NCI-H1436 treated with DMSO at 0.1 percent for 48 hours (cell line): Measurements from ENCODE around the gene LGALSL.
A peak's percentile ranks its signal among the peaks of the same experiment; 100 is the strongest.

Source experiments
- DNase-seq: peaks from one replicate; lab custom pipeline; 2025; lab: John Stamatoyannopoulos, UW

Gene LGALSL

DNA sequence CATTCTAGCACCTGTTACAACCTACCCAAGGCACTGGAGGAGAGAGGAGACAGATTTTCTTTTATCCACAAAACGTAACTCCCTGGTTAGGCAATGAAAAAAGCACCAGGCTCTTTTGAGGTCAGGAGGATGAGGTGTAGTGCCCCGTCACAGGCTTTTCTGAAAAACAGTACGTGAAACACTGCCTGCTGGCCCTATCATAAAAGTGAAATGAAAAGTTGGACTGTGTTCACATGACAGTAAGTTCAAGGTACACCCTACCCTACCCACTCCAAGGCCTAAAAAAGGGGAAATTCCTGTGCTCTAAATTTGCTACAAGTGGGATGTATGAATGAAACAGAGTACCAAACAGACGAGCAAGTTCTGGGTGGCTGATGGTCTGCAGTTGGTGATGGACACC, 17.6 kb downstream of the LGALSL start:
- DNase-seq = no peak

DNA sequence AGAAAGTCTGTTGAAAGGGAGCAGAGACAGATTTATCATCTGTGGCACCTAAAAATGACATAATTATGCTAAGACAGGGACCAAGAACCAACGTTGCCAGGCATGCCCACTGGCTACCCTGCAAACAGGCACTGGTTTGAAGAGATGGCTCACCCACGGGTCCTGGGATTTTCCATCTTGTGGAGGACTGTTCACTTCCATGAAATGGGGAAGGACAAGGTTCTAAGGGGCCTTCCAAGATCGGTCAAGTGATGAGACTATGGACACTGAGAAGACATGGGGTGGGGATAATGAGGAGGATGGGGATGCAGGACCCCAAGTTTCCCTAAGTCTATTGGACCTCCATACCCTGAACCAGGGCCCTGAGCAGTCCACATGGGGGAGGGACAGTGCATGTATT, 18.9 kb downstream of the LGALSL start:
- no peak for DNase-seq

DNA sequence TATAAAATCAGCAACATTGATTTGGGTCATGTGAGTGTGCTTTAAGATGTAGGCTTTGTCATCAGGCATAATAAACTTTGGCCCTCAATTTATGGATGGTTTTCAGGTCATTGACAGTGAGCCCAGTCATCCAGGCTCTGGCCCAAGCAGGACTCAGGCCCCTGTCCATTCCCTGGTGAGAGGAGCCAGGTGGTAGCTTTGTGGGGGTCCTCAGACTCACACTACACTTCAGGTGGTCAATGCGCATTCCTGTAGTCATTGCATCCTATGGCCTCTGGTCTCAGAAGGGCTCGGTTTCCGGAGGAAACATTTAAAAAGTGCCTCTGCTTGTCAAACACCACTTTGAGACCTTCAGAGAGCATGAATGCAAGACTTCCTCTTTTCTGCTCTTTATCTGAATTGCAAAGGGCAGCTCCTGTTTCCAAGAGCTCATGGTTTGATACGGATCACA, 20.2 kb downstream of the LGALSL start:
- no peak for DNase-seq

DNA sequence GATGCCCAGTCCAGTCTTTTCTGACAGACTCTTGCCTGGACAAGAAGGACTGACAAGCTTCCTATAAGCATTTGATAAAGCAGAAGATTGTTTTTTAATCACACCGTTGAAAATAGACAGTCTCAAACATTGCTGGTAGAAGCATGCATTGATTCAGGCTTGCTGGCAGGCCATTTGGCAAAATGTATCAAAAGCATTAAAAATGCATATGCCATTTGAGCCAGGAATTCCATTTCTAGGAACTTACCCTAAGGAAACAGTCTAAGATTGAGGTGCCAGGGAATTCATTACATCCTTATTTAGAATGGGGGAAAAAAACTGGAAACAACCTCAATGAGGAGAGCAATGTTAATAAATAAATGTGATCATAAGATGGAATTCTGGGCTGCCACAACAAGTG, 20.7 kb downstream of the LGALSL start:
- DNase-seq = no peak

DNA sequence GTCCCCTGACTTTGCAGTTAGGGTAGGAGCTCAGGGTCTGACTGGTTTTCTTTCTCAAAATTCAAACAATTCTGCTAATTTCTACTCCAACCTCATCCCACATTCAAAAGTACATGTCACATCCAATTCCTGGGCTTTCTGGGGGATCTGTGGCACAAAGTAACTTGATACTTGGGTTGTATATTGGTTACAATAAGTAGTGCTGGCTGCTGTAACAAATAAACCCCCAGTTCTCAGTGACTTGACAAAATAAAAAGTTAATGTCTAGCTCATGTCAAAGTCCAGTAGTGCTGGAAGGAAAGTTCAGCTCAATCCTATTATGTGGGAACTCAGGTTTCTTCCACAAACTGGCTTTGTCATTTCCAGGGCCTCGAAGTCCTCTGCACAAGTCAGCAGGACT, 23.1 kb downstream of the LGALSL start:
- no peak for DNase-seq

DNA sequence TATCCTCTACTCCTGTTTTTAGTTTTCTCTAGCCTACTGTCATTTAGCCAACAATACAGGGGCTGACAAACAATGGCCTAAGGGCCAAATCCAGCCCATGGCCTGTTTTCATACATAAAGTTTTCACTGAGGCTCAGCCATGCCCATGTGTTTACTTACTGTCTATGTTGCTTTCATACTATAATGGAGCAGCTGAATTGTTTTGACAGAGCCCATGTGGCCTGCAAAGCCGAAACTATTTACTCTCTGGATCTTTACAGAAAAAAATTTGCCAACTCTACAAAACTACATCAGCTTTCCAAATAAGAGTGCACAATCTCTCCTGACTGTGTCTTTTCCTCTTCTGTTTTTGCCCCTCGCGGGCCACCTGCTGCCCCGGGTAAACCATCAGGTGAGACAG, 24.0 kb downstream of the LGALSL start:
- DNase-seq = no peak

DNA sequence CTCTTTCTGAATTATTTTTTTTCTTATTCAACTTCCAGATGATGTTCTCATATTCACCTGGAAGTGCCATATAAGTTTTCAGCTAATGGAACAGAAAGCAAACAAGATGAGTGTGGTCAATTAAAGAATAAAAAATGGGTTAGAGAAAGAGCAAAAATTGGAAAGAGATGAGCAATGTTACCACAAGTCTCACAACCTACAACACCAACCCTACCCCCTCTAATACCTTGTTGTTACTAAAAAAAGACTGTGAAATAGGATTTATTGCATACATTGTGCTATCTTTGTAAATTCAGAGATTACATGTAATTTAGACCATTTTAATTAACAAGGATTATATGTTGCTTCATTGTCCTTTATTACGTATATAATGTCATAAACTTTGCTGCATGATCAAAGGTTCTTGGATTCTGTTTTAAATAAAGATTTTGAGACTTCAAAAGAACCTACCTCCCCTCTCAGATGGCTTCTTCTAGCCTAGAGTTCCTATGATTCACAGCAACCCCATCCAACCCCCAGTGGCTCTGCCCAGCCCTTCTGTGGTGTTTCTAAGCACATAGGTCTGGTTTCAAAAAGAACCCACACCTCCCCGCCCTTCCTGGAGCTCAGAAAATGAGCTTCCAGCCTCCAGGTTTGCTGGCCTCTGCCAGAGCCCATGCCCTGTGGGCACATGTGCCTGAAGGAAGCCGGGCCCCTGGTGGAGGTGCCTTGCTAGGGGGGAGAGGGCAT, 24.7 kb downstream of the LGALSL start:
- DNase-seq = no peak

DNA sequence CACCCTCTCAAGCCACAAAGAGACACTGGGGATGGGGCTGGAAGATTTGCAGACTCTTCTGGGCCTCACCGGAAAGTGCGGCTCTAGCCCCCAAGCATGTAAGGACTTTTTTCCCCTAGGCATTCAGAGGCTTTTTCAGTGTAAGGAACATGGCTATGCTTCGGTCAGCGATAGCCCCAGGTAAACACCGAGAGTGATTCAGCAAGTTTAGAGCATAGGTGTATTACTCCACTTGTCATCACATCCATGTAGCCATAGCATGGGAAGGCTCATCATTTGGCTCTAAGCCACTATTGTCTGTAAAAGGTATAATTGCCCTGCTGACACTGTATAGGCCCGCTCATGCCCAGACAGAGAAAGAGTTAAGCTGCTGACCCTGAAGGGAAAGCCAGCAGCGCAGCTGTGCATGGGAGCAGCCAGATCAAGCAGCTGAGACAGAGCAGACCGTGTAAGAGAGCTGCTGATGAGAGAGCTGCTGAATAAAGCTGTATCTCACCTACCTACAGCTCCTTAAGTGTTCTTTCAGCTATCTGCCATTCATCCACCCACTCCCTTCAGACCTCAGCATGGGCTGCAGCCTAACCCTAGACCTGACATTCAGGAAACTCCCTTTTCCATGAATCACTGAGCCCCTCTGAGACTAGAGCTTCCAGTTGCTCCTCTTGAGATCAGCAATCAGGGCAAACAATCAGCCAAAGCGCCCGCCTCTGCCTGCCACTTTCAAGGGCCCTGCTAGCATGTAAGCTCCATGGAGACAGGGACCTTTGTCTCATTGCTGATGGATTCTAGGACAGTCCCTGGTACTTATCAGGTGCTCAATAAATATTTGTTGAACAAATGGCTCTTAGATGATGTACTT, 25.5 kb downstream of the LGALSL start:
- no peak for DNase-seq

DNA sequence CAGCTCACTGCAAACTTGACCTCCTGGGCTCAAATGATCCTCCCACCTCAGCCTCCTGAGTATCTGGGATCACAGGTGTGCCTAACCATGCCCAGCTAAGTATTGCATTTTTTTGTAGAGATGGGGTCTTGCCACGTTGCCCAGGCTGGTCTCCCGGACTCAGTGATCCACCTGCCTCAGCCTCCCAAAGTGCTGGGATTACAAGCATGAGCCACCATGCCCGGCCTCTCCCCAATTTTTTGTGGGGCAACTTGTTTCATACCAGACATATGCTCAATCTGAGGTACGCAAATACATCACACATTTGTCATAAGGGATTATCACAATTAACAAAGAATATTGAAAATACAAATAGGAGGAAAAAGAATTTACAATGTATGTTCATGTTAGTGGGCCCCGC, 27.7 kb downstream of the LGALSL start:
- no peak for DNase-seq

DNA sequence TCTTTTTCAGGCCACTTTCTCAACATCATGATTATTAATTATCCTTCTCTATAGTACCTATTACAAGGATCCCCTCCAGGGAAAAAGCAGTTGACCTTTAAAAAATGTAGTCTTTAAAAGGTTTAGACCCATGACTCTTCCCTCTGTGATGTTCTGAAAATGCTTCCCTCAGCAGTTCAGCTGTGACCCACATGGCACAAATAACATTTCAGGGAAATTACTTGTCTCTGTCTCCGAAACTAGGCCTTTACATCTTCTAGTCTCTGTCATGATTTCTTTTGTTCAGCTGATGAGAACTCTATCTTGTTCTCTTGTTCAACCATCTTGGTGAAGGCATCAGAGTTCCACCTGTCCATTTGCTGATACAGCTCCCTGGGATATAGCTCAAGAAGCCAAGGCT, 28.3 kb downstream of the LGALSL start:
- no peak for DNase-seq

DNA sequence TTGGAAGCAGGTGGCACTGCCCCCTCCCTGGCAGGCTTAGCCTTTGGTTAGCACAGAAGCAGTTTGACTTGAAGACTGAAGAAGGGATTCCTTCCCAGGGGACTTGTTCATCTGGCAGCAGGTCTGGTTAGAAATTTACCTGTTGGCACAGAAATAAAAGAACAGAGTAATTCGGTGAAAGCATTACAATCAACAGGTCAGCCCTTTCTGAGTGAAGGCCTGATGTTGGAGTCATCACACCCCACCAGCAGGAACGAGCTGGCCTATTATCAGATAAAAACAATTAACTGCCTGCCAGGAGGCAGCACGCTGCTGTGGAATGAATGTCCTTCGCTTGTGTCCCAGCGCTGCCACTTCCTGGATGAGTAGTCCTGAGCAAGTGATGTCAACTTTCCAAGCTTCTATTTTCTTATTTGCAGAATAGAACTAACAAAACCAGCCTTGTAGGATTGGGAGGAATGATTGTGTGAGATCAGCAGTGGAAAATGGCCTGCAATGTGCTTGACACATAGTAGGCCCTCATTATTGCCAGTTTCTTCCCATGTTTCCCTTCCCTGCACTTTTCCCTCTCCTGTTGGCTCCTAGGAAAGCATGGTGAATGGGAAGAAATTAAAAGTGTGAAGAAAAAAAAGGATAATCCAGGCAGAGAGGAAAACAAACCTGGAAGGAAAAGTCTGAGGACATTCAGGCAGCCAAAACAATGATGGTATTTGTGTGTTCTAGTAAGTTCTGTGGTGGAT, 29.0 kb downstream of the LGALSL start:
- no peak for DNase-seq

DNA sequence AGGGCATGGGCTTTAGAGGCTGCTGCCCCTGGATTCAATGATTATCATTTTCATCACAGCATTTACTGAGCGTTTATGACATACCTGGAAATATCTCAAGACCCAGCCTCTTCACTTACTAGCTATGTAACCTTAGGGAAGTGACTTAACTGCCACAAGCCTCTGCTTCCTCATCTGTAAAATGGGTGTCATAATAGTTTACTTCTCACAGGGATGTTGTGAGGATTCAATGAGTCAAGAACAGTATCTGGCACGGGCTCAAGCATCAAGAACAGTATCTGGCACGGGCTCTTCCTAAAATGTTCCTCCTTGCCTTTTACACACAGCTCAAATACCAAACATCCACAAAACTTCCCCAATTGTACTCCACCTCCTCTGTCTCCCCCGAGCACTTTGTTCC, 31.4 kb downstream of the LGALSL start:
- DNase-seq = no peak

DNA sequence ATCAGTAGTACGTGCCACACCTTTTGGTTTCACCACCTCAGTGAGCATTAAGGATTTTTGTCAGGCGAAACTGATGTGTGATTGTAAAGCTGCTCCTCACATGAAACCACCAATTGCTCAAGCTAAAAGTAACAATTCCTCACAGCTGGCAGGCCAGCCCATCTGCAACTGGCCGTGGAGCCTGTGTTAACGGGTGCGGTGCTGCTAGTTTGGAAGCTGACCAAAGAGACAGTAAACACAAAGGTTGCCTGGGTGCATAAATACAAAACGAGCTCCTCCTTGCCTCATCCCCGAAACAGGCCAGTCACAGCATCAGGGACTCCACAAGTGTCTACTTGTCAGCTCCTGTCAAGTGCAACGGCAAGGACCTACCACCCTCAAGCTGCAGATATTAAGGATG, 32.0 kb downstream of the LGALSL start:
- no peak for DNase-seq

DNA sequence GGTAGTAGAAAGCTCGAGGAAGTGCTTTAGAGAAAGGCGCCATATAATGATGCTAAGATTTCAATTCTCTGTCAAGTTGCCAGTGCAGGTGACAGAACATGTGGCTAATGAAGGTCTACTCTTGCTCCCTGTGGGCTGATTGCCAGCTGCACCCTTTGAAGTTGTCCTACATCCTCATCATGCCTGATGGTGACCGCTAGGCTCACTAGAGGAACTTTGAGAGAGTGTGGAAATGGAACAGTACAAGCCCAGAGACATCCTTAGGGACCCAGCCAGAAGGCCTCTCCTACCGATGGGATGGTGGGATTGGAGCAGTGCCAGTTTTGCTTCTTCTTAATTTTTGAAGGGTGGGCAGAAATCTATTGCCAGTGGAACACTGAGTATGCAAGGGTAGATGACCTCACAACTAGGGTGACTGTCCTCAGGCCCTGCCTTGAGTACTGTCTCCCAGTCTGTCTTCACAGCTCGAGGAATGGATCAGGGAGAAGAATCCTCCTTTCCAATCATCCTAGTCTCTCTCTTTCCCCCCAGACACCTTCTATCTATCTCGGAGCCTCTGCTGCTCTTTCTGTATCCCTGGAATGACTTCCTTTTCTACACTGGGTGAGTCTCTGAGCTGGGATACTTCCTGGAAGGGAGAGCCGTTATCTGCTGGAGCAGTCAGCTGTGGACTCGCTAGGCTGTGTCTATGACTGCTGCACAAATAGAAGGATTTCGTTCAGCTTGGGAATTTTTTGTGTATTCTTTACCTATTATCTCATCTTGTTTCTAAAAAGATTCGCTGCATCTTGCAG, 33.5 kb downstream of the LGALSL start:
- DNase-seq = no peak

DNA sequence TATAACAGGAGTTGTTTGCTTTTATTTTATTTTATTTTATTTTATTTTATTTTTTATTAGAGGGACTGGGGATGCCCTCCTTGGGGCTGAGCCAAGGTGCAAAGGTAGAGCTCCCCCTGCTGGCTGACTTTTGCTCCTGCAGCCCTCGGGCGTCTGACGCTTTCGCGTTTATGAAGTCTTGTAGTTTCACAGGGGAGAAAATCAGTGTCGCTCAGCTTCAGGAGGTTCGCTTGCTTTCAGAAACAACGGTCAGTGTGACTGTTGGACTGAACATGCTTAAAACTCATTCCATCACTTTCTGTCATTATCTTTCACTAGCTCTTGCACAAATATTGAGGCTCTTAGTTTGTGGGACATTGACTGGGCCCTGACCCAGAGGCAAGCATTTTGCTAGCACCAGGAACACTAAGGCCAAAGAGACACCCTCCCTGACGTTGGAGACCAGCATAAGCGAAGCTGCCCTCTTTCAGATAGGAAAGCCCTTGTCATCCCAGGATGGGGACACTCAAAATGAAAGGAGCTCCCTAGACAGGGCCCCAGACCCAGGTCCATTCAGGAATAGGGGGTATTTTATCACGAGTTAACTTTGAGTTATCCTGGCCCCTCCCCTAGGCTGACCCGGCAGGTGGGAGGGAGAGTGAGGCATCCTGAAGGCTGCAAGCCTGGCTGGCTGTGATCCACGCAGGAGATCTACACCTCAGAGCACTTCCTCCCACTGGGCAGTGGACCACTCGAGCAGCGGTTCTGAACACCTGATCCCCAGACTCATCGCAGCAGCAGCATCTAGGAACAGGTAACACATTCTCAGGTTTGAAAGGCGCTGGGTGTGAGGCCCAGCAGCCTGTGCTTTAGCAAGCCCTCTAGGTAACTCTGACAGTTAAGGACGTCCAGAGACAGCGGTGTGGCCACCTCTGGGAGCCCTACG, 34.4 kb downstream of the LGALSL start:
- no peak for DNase-seq

DNA sequence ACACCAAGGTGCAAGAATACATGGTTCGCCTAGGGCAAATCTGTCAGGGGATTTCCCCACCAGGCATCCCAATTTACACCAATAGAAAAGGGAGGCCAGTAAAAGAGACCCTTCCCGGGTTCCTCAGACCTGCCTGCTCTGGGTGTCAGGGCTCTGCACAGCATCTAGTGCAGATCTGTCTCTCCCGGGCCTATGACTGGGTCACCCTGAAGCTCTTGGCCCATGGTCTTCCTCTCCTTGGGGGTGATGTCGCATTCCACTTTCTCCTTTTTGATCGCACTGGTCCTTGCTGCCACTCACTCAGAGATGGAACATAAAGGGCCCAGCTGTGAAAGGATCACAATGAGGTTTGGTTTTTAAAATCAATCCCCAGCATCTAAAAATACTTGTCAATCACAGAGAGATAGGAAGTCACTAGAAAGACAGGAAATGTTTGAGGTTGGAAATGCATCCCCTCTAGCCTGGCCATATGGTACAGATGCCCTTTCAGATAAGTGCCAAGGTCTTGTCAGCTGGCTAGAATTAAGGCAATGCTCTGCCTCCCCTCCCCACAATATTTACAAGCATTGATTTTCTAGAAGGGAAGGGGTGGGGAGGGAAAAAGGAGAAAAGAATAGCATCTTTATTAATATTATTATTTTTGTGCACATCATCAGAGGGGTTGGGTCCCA, 35.3 kb downstream of the LGALSL start:
- DNase-seq = no peak

DNA sequence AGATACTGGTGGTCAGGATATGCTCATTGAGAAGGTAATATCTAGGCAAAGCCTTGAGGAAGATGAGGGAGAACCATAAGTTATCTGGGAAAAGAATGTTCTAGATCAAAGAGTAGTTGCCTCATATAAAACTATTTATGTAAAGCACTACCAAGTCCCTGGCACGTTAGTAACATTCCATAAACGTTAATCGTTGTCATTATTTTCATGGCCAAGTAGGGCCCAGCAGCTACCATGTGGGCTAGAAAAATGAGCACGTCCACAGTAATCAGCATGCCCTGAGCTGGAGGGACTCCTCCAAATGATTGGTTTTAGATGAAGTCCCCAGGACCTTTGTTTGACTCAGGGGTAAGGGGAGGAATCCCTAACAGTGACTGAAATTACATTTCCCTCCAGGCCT, 37.5 kb downstream of the LGALSL start:
- DNase-seq = no peak

DNA sequence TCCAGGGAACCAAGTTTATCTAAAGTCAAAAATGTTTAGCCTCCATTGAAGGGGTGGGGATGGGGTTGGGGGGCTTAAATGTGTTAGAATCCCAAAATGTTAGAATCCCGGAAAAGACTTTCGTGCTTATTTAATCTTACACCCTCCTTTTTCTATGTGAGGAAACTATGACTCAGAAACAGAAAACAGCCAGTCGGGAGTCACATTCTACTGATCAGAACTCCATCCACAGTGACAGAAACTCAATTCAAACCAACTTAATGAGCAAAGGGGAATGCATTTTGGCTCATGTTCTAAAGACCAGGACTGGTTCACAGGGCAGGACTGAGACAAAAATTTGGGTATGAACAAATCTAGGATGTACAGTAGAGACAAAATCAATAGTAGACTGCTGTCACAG, 38.3 kb downstream of the LGALSL start:
- no peak for DNase-seq

DNA sequence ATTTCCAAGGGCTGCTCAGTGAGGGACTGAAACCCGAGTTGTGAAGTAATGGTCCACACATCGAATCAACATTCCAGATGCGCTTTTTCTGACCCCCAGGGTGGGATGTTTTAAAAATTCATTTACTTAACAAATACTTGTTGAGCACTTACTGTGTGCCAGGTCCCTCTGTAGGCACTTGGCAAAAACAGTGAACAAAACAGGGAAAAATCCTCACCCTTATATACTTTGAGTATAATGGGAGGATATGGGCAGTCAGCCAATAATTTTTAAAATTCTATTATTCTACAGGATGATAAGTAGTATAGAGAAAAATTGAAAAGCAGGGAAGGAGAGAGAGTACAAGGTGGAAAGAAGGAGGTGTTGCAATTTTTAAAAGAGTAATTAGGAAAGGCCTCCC, 38.9 kb downstream of the LGALSL start:
- no peak for DNase-seq

DNA sequence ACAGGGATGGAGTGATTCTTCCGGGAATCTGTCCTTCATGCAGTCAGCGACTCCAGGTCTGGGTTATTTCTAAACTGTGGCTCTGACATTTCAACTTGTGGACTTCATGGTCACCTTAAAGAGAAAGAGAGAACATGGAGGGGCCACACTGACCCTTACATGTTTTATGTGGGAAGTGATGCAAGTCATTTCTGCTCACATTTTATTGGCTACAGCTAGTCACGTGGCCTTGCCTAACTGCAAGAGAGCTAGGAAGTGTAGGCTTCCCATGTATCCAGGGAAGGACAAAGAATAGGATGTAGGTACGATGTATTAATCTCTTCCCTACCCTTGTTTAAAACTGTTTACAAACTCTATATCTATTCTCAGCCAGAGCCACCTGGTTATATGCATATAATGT, 39.8 kb downstream of the LGALSL start:
- DNase-seq = peak; percentile 21
